GM12891 (cell line): ENCODE results near the gene PABPN1L.

Experiments used
- POLR2A ChIP-seq: IDR thresholded peaks from 2 replicates; pipeline ENCODE4 v1.6.1; 2011; ENCODE audit warnings: low read depth, low read length, control low read depth
- POLR2AphosphoS5 ChIP-seq: IDR thresholded peaks from 2 replicates; pipeline ENCODE4 v1.6.1; 2011; ENCODE audit warnings: low read depth, low read length, control low read depth
- SPI1 ChIP-seq: IDR thresholded peaks from 2 replicates; pipeline ENCODE4 v1.6.1; 2011; ENCODE audit warnings: low read depth, low read length, control low read depth
- TAF1 ChIP-seq: IDR thresholded peaks from 2 replicates; pipeline ENCODE4 v1.6.1; 2011; ENCODE audit warnings: low read depth, low read length, control low read depth

GRCh38 chr16:88848557-88848956 is 17.9 kb downstream of the PABPN1L start:
- TF ChIP-seq POLR2AphosphoS5 (no peak), TAF1 (no peak), POLR2A (no peak), SPI1 (no peak)
